ENCODE data around the gene BIRC7.
A peak's percentile ranks its signal among the peaks of the same experiment; 100 is the strongest.

The BIRC7 gene

DNA sequence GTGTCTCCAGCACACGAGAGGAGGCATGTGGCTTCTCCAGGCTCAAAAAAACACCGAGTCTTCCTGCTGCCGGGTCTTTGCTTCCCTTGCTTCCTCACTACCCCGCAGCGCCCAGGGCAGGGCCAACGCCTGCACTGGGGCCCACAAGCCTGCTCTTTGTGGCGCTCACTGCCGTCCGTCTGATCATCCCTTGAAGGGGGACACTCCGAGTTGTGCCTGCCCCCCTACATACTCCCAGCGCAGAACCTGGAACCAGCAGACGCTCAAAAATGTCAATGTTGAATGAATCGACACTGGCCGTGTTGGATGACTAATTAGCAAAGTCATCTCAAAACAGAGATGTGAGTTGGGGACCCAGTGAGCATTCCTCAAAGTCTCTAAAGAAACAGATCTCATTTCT, 28.8 kb downstream of the BIRC7 start:
- DNase-seq (ENCODE audit: low read depth in 3 of 3) = no peak

GRCh38 chr20:63265891-63266515, 30.3 kb downstream of the BIRC7 start:
- no peak for DNase-seq (ENCODE audit: low read depth in 3 of 3)

- DNase-seq (ENCODE audit: low read depth in 3 of 3) = no peak
Measured at GRCh38 chr20:63267691-63268090, 32.0 kb downstream of the BIRC7 start.

- DNase-seq (ENCODE audit: low read depth in 3 of 3) = no peak
Measured at GRCh38 chr20:63268256-63268655, 32.6 kb downstream of the BIRC7 start.

- DNase-seq (ENCODE audit: low read depth in 3 of 3) = no peak
Measured at GRCh38 chr20:63268671-63269439, 33.1 kb downstream of the BIRC7 start.

DNA sequence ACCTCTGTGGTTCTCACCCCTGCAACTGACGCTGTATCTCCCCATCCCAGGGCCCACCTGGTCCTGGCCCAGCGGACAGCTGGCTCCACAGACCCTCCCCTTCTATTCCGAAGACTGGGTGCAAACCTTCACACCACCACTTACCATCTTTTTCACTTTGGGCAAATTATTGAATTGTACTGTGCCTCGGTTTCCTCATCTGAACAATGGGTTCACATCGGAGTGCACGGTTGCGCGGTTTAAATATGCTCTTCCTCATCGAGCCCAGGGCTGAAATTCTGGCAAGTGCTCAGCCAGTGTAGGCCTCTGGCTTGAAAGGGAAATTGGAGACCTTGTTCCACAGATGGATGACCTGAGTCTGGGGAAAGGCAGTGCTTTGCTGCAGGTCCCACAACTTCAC, 34.0 kb downstream of the BIRC7 start:
- DNase-seq (ENCODE audit: low read depth in 3 of 3) = no peak

GRCh38 chr20:63270606-63271325, 35.1 kb downstream of the BIRC7 start:
- no peak for DNase-seq (ENCODE audit: low read depth in 3 of 3)

- peak; percentile 78 to 89 (median 80) for DNase-seq (ENCODE audit: low read depth in 3 of 3)
Measured at GRCh38 chr20:63272105-63273058, 36.7 kb downstream of the BIRC7 start, which contains the start of gene ARFGAP1. Gene ARFGAP1, plus strand, starts transcription at chr20:63272813. Its CDS starts 2,768 bp downstream, at chr20:63275581.

- no peak for DNase-seq (ENCODE audit: low read depth in 3 of 3)
Measured at GRCh38 chr20:63273059-63273579, 37.4 kb downstream of the BIRC7 start.

- DNase-seq (ENCODE audit: low read depth in 3 of 3) = no peak
Measured at GRCh38 chr20:63273635-63274380, 38.1 kb downstream of the BIRC7 start.

DNA sequence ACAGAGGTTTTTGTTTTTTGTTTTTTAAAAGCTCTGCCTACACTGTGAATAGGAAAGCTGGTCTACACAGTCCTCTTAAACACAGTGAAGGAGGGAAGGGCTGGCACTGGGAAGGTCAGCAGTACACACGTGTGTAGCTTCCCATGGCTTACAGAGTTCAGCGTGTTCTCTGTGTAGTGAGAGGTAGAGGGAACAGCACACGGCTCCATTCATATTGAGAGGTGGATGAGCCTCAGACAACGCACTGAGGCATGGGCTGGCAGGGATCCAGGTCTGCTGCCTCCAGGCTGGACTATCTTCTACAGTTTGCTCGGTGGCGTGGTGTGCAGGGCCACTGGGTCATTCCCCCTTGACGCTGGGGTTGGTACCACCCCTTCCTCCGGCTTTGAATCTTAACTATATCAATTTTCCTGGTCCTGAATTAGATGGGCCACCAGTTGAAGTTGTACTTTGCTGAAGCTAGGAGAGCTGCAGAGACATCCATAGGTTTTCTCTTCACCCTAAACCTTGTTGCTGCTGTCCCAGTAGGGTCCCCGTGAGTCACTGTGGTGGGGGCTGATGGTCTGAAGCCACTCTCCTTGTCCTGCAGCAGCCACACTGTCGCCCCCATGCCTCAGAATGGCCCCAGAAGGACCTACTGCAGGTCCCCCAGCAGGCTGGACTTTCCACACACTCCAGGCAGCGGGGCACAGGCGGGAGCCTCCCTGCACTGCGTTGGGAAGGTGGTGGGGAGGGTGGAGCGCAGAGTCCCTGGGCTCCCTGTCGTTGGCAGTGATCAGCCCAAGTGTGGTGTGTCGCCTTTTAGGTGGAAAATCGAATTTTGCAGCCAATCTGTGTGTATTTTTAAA, 38.9 kb downstream of the BIRC7 start:
- no peak for DNase-seq (ENCODE audit: low read depth in 3 of 3)

GRCh38 chr20:63275825-63276224, 40.1 kb downstream of the BIRC7 start:
- no peak for DNase-seq (ENCODE audit: low read depth in 3 of 3)

GRCh38 chr20:63276956-63277355, 41.3 kb downstream of the BIRC7 start:
- DNase-seq (ENCODE audit: low read depth in 3 of 3) = no peak

DNA sequence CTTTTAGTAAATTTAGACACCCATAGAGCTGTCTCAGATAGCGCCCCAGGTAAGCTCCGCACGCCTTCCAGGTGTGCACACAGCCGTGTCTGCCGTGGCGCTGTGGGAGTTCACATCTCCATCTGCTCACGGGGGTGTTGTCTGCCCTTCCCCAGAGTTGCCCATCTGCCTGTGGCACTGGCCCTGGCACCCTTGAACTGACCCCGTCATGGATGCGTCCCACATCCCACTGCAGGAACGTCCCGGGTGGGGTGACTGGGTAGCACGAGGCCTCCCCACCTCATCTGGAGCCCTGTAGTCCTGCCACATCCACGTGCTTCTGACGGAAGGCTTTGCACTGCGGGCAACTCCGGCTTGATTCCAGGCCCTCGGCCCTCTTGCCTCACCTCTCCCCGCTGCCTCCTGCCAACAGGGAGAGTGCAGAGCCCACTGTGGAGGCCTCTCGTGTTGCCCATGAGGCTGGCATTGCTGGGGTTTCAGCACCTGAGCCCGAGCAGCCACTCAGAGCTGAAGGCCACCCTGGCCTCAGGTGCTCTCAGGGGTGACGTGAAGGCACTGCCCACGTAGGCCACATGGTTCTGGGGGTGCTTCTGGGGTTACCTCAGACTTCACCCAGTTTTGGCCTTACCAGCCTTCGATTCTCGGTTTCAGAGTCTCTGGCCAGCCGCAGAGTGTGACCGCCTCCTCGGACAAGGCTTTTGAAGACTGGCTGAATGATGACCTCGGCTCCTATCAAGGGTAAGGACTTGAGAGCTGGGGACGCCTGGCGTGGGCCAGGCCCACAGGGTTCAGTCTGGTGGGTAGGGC, 42.0 kb downstream of the BIRC7 start:
- DNase-seq (ENCODE audit: low read depth in 3 of 3) = no peak

GRCh38 chr20:63278661-63279060, 43.0 kb downstream of the BIRC7 start:
- DNase-seq (ENCODE audit: low read depth in 3 of 3) = no peak

DNA sequence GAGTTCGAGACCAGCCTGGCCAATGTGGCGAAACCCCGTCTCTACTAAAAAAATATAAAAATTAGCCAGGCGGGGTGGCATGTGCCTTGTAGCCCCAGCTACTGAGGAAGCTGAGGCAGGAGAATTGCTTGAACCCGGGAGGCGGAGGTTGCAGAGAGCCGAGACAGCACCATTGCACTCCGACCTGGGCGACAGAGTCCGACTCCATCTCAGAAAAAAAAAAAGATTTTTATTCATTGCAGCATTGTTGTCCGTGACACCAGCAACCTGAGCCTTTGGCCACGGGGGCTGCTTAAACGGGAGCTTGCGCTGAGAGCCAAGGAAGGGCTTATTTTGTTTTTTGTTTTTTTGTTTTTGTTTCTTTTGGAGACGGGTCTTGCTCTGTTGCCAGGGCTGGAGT, 44.2 kb downstream of the BIRC7 start:
- DNase-seq (ENCODE audit: low read depth in 3 of 3) = no peak

GRCh38 chr20:63280371-63280770, 44.7 kb downstream of the BIRC7 start:
- DNase-seq (ENCODE audit: low read depth in 3 of 3) = no peak

DNA sequence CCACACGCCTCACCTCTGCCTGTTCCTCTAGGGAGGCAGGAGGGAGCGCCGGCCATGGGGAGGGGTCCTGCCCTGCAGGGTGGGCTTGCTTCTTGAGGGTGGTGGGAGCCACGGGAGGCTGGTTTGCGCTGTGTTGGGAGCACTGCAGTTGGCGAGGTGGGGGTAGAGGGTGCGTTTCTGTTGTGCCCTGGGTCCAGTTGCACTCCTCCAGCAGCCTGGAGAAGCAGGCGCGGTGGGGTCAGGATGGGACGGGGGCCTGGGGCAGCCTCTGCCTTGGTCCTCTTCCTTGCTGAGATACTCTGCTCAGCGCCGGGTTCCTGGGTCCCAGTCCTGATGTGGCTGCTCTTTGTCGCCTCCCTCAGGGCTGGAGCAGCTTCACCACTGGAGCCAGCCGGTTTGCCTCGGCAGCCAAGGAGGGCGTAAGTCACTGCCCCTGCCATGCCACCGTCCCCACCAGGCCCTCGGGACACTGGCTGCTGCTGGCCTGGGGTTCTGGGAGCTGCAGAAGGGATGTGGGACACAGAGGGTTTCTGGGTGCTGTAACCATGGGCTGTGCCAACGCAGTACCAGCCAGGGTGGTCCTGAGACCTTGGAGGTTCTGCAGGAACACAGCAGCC, 45.3 kb downstream of the BIRC7 start:
- DNase-seq (ENCODE audit: low read depth in 3 of 3) = no peak
